Left ventricle myocardium inferior (tissue), 1 donor: ENCODE measurements around the gene ZFHX2. TPM values are rescaled to one million over a fixed set of nuclear protein-coding genes. Genes with fewer than 3 reads are reported as not detected.

ENCODE experiments used
- DNase-seq: peaks from one replicate; pipeline ENCODE4 v3.0.0-alpha.2; 2020
- H3K27ac ChIP-seq: fragments of 200-600 bp; replicated peaks from 2 replicates; pipeline ENCODE4 v1.8.0; 2021
- H3K27me3 ChIP-seq: fragments of 200-600 bp; 2 replicates; pipeline ENCODE4 v1.8.0; 2021; ENCODE audit warnings: low read depth
- H3K36me3 ChIP-seq: fragments of 200-600 bp; 2 replicates; pipeline ENCODE4 v1.8.0; 2021
- H3K4me1 ChIP-seq: fragments of 200-600 bp; 2 replicates; pipeline ENCODE4 v1.8.0; 2021
- H3K4me3 ChIP-seq: fragments of 200-600 bp; 2 replicates; pipeline ENCODE4 v1.8.0; 2021; ENCODE audit warnings: mild to moderate bottlenecking, moderate library complexity
- H3K9me3 ChIP-seq: fragments of 200-600 bp; replicated peaks from 2 replicates; pipeline ENCODE4 v1.8.0; 2021
- CTCF ChIP-seq: fragments of 200-600 bp; IDR thresholded peaks from 2 replicates; pipeline ENCODE4 v1.8.0; 2021; ENCODE audit warnings: antibody characterized with exemption, mild to moderate bottlenecking, borderline replicate concordance
- intact Hi-C: fragments of 100-400 bp; cut with micrococcal nuclease; formaldehyde crosslinking; loops from one replicate; pipeline ENCODE4 v1.11.0; 2022
- total RNA-seq: library from RNA; stranded (reverse); fragmentation: NEBNext Ultra II Directional; extraction: Animal tissue kit (Norgen Biotek cat#: 25700); gene quantifications from one replicate; pipeline ENCODE4 v1.2.1, GENCODE V29; 2021
- donor health status: DM: no; HTN: yes; CAD: no; lungs with severe emphysema.

The ZFHX2 gene
- total RNA-seq, 1 donor from 2014 or later = 0.74 TPM

DNA sequence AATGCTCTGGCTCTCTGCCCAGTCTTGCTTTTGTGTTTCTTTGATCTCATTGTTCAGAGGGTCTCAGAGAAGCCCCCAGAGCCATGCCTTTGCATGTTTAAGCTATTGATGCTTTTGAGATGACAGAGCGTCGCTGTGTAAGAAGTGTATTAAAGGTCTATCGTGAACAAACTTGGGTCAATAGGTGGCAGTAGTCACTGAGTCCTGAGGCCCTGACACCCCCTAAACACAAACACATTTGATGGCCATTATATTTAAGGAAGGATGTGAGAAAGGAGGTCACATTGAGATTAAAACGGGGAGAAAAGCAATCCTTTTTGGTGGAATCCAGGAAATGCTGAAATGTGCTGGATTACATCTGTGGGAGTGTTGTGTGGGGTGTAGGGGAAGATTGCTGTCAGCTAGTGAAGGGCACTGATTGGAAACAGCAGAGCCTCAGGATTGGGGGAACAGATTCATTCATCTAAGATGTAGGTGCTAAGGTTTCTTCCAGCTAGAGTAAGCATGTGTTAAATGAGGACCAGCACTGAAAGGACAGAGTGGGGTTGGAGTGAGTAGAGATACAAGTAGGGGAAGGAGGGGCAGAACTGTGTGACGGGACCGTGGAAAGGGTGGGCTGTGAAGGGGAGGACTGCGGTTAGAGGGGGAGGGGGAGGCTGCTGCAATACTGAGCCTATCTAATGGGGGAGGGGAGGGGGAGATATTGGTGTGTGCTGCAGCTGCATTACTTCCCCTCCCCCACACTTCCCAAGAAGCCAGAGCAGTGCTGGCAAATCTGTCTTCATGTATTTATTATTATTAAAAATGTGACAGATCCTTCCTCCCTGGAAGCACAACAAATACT lies 69.4 kb downstream of the ZFHX2 start:
- peaks cover 31% of the 10 kb centered on the region for H3K36me3 ChIP-seq
- no peaks in the 10 kb centered on the region for H3K9me3 ChIP-seq
- no peaks in the 10 kb centered on the region for H3K4me1 ChIP-seq
- H3K27ac ChIP-seq = no peak overlapping the region
- H3K27me3 ChIP-seq = no peaks in the 10 kb centered on the region
- H3K4me3 ChIP-seq = no peak overlapping the region
- DNase-seq = no peak
- intact Hi-C loops = no loop called here
- TF ChIP-seq CTCF = no peak

DNA sequence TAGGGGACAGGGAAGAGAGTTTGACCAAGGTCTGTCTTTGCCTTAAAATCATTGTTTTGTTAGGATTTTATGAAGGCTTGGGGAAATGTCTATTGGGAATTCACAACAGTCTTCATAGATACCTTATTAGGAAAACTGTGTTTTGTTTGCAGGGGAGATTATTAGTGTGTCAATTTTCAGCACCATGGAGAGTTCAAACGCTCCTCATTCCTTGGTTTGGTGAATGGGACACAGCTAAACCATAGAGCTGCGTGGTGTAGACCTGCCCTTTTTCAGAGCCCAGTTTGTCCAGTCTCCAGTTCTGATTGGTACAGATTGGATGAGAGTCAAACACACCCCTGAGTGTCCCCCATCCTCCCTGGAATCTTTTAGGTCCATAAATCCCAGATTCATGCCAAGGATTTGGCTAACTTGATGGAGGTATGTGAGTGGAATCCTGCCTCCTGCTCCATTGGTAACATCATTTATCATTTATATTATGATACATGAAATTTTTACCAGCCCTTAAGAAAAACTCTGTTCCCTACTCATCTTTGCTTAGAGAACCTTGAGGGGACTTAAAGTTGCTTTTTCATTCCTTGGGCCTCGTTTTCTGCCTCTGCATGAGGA lies 70.1 kb downstream of the ZFHX2 start:
- no peak for DNase-seq
- H3K9me3 ChIP-seq = no peaks in the 10 kb centered on the region
- H3K27me3 ChIP-seq = no peaks in the 10 kb centered on the region
- TF ChIP-seq CTCF = no peak
- no peak overlapping the region for H3K4me3 ChIP-seq
- no peaks in the 10 kb centered on the region for H3K4me1 ChIP-seq
- intact Hi-C loops = no loop called here
- no peak overlapping the region for H3K27ac ChIP-seq
- peaks cover 31% of the 10 kb centered on the region for H3K36me3 ChIP-seq

DNA sequence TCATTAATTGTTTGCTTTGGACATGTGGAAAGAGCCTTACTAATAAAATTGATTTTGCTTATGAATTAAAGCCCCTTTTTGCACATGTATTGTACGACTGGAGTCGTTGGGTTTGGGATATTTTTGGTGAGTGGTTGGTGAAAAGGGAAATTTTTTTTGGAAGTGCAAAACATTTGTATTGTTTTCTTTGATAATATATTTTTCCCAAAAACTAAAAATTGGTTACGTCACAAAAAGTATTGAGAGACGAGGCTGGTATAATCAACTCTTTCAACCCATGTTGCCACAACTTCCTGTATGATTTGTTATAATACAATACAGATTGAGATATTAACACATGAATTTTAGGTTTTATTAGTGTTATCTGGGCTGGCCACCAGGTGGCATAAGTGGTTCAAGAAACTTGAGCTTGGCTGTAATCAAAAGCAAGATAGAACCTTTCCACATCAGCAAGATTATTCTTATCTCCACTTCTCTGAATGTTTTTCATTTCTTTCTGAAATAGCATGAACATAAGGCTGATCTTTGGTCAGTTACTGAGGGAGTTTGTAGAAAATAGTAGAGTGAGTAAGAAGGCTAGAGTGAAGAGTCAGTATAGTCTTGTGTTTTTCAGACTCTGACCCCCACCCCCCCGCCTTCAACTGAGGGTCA lies 73.3 kb downstream of the ZFHX2 start:
- no peaks in the 10 kb centered on the region for H3K9me3 ChIP-seq
- TF ChIP-seq CTCF = peak; percentile 75
- intact Hi-C loops = loop anchor here (2.0 kb wide), 1 partner anchor 85 kb away; no protein-coding TSS in a partner anchor
- H3K36me3 ChIP-seq = peaks cover 61% of the 10 kb centered on the region
- H3K4me1 ChIP-seq = no peaks in the 10 kb centered on the region
- no peak overlapping the region for H3K4me3 ChIP-seq
- H3K27me3 ChIP-seq = no peaks in the 10 kb centered on the region
- DNase-seq = peak; percentile 26
- no peak overlapping the region for H3K27ac ChIP-seq

- TF ChIP-seq CTCF = no peak
- DNase-seq = no peak
- peaks cover 54% of the 10 kb centered on the region for H3K36me3 ChIP-seq
These were observed 80.6 kb downstream of the ZFHX2 start for GRCh38 chr14:23470947-23471346.

More at GRCh38 chr14:23470947-23471346, 80.6 kb downstream of the ZFHX2 start:
- Histone ChIP-seq H3K4me1 (peaks cover 21% of the 10 kb centered on the region), H3K27me3 (no peaks in the 10 kb centered on the region), H3K4me3 (no peak overlapping the region), H3K9me3 (no peaks in the 10 kb centered on the region), H3K27ac (no peak overlapping the region)
- intact Hi-C loops = no loop called here

Other genes starting within 250 kb of the ZFHX2 start
- 9.0 TPM for gene PPP1R3E, start 248.9 kb downstream of the ZFHX2 start, total RNA-seq
- 37.5 TPM for gene BCL2L2, start 244.9 kb downstream of the ZFHX2 start, total RNA-seq
- gene PABPN1, start 230.3 kb downstream of the ZFHX2 start, total RNA-seq = 71.2 TPM
- 9.7 TPM for gene SLC22A17, start 198.9 kb downstream of the ZFHX2 start, total RNA-seq
- 3.6 TPM for gene EFS, start 186.6 kb downstream of the ZFHX2 start, total RNA-seq
- gene IL25, start 179.0 kb downstream of the ZFHX2 start, total RNA-seq = not detected
- gene CMTM5, start 174.7 kb downstream of the ZFHX2 start, total RNA-seq = 1.0 TPM
- gene MYH6, start 143.5 kb downstream of the ZFHX2 start, total RNA-seq = 1,823 TPM
- 14,853 TPM for gene MYH7, start 116.1 kb downstream of the ZFHX2 start, total RNA-seq
- gene NGDN, start 82.1 kb downstream of the ZFHX2 start, total RNA-seq = 17.2 TPM
- 17.2 TPM for gene THTPA, start 4.5 kb upstream of the ZFHX2 start, total RNA-seq
- 10.4 TPM for gene AP1G2, start 16.0 kb upstream of the ZFHX2 start, total RNA-seq
- 0.19 TPM for gene JPH4, start 27.0 kb upstream of the ZFHX2 start, total RNA-seq
- not detected for gene DHRS2, start 84.6 kb upstream of the ZFHX2 start, total RNA-seq